HepG2 (cell line): Measurements from ENCODE around the gene CDT1. TPM values are rescaled to one million over a fixed set of nuclear protein-coding genes. Genes with fewer than 3 reads are reported as not detected.

Experiments
- DR1 ChIP-seq: sonication (generic); formaldehyde crosslinking; IDR thresholded peaks from 2 replicates; pipeline ENCODE4 v1.8.0; 2021; ENCODE audit warnings: mild to moderate bottlenecking, missing genetic modification reagents, inconsistent platforms
- HCFC1 ChIP-seq: fragments of 150-350 bp; IDR thresholded peaks from 2 replicates; pipeline ENCODE4 v1.6.1; 2014; ENCODE audit warnings: low read depth, low read length
- HOXA3 ChIP-seq: sonication (generic); formaldehyde crosslinking; IDR thresholded peaks from 2 replicates; pipeline ENCODE4 v1.5.0; 2020; ENCODE audit warnings: missing genetic modification reagents
- MIER2 ChIP-seq: IDR thresholded peaks from 2 replicates; pipeline ENCODE4 v1.6.1; 2016; ENCODE audit warnings: missing biosample characterization, missing genetic modification reagents
- SP2 ChIP-seq: sonication (generic); formaldehyde crosslinking; IDR thresholded peaks from 2 replicates; pipeline ENCODE4 v1.5.1; 2020; ENCODE audit warnings: mild to moderate bottlenecking, missing genetic modification reagents
- ZNF225 ChIP-seq: sonication (generic); formaldehyde crosslinking; IDR thresholded peaks from 2 replicates; pipeline ENCODE4 v1.4.0; 2020; ENCODE audit warnings: mild to moderate bottlenecking, missing genetic modification reagents
- polyA plus RNA-seq, 8 experiments: library from polyadenylated mRNA; depleted of rRNA in 3 of 8; stranded (reverse) in 7 of 8; unstranded in 1 of 8; fragments of >200 nt; fragmentation: Illumina TruSeq in 4 of 8; extraction: Trizol in 4 of 8; gene quantifications; 2 replicates each; pipeline versions ENCODE4 v1.2.1 to v1.2.3, GENCODE V29; 2011 to 2016; ENCODE audit warnings: low read depth in 4 of 8, missing spikeins in 1 of 8, mixed read lengths in 1 of 8; ENCODE audit not compliant: insufficient read depth in 1 of 8
- total RNA-seq, 5 experiments: library from RNA; depleted of rRNA; stranded (reverse); fragments of >200 nt; fragmentation: Illumina TruSeq; extraction: Trizol; gene quantifications; 2 replicates each; pipeline ENCODE4 v1.2.3, GENCODE V29; 2016; ENCODE audit warnings: low read depth in 1 of 5
- TF ChIP-seq, protein P1 (sequence below): sonication (generic); formaldehyde crosslinking; conservative IDR thresholded peaks from 2 replicates; pipeline ENCODE4 v1.5.0; 2020; ENCODE audit warnings: missing genetic modification reagents
- TF ChIP-seq, protein P2 (sequence below): sonication (generic); formaldehyde crosslinking; IDR thresholded peaks from 2 replicates; pipeline ENCODE4 v1.4.0; 2020; ENCODE audit warnings: missing genetic modification reagents
- TF ChIP-seq, protein P3 (sequence below): sonication (generic); formaldehyde crosslinking; IDR thresholded peaks from 2 replicates; pipeline ENCODE4 v1.4.0; 2020; ENCODE audit warnings: missing genetic modification reagents
- TF ChIP-seq, protein P4 (sequence below): sonication (generic); formaldehyde crosslinking; IDR thresholded peaks from 2 replicates; pipeline ENCODE4 v1.4.0; 2020; ENCODE audit warnings: missing genetic modification reagents

CDT1 gene
- total and polyA plus RNA-seq, 2 of the 13 experiments (the other 11 are each of a cell fraction or from before 2014, with no cell fraction given) = 23.1 to 23.8 TPM

DNA sequence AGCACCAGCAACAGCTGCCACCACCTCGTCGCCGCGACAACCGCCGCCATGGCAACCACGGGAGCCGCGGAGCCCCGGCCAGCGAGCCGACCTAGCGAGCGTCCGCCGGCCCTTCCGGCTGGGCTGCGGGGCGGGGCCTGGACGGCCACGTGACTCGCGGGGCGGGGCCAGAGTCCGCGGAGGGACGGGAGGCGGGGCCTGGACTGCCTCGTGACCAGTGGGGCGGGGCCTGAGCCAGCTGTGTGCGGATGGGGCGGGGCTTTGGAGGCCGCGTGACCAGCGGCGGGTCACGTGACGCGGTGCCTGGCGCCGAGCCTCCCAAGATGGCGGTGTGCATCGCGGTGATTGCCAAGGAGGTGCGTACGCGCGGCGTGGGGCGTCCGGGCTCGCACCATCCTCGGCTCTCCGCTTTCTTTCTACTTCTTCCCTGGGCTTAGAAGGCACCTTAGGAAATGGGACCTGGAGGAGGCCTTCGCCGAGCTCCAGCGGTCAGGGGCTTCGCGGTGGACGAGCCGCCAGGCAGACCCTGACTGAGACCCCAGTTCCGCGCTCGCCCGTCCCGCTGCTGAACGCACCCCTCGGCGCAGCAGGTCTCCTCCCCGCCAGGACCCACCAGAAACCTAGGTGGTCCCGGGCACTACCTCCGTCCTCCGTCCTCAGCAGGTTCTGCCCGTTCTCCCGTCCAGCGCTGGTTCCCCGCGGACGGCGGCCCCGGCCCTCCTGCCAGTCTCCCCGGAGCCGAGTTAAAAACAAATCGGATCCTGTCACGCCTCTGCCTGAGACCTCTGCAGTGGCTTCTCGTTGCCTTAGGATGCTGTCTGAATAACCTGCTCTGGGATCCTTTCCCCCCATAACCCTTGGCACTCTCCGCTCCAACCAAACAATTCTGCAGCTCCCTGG is 53.5 kb downstream of the CDT1 start, which contains the start of the genes GALNS and TRAPPC2L (continued):
- TF ChIP-seq, protein P1, sequence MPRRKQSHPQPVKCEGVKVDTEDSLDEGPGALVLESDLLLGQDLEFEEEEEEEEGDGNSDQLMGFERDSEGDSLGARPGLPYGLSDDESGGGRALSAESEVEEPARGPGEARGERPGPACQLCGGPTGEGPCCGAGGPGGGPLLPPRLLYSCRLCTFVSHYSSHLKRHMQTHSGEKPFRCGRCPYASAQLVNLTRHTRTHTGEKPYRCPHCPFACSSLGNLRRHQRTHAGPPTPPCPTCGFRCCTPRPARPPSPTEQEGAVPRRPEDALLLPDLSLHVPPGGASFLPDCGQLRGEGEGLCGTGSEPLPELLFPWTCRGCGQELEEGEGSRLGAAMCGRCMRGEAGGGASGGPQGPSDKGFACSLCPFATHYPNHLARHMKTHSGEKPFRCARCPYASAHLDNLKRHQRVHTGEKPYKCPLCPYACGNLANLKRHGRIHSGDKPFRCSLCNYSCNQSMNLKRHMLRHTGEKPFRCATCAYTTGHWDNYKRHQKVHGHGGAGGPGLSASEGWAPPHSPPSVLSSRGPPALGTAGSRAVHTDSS (CRISPR knock-in tag) = no peak
- TF ChIP-seq DR1 (CRISPR knock-in tag) = no peak; the same call in none of the 2 replicates
- no peak for TF ChIP-seq MIER2
- TF ChIP-seq, protein P2, sequence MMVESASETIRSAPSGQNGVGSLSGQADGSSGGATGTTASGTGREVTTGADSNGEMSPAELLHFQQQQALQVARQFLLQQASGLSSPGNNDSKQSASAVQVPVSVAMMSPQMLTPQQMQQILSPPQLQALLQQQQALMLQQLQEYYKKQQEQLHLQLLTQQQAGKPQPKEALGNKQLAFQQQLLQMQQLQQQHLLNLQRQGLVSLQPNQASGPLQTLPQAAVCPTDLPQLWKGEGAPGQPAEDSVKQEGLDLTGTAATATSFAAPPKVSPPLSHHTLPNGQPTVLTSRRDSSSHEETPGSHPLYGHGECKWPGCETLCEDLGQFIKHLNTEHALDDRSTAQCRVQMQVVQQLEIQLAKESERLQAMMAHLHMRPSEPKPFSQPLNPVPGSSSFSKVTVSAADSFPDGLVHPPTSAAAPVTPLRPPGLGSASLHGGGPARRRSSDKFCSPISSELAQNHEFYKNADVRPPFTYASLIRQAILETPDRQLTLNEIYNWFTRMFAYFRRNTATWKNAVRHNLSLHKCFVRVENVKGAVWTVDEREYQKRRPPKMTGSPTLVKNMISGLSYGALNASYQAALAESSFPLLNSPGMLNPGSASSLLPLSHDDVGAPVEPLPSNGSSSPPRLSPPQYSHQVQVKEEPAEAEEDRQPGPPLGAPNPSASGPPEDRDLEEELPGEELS (CRISPR knock-in tag) = no peak; the same call in 1 of the 2 replicates
- TF ChIP-seq, protein P3, sequence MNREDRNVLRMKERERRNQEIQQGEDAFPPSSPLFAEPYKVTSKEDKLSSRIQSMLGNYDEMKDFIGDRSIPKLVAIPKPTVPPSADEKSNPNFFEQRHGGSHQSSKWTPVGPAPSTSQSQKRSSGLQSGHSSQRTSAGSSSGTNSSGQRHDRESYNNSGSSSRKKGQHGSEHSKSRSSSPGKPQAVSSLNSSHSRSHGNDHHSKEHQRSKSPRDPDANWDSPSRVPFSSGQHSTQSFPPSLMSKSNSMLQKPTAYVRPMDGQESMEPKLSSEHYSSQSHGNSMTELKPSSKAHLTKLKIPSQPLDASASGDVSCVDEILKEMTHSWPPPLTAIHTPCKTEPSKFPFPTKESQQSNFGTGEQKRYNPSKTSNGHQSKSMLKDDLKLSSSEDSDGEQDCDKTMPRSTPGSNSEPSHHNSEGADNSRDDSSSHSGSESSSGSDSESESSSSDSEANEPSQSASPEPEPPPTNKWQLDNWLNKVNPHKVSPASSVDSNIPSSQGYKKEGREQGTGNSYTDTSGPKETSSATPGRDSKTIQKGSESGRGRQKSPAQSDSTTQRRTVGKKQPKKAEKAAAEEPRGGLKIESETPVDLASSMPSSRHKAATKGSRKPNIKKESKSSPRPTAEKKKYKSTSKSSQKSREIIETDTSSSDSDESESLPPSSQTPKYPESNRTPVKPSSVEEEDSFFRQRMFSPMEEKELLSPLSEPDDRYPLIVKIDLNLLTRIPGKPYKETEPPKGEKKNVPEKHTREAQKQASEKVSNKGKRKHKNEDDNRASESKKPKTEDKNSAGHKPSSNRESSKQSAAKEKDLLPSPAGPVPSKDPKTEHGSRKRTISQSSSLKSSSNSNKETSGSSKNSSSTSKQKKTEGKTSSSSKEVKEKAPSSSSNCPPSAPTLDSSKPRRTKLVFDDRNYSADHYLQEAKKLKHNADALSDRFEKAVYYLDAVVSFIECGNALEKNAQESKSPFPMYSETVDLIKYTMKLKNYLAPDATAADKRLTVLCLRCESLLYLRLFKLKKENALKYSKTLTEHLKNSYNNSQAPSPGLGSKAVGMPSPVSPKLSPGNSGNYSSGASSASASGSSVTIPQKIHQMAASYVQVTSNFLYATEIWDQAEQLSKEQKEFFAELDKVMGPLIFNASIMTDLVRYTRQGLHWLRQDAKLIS (CRISPR knock-in tag) = no peak
- TF ChIP-seq HOXA3 (CRISPR knock-in tag) = peak; percentile 95
- 0 out of 2 replicates have a peak, but pooled peaks have one; percentile 25 for TF ChIP-seq ZNF225 (CRISPR knock-in tag)
- TF ChIP-seq HCFC1 = peak; percentile 47; the same call in 1 of the 2 replicates
- TF ChIP-seq SP2 (CRISPR knock-in tag) = peak; percentile 63
- TF ChIP-seq, protein P4, sequence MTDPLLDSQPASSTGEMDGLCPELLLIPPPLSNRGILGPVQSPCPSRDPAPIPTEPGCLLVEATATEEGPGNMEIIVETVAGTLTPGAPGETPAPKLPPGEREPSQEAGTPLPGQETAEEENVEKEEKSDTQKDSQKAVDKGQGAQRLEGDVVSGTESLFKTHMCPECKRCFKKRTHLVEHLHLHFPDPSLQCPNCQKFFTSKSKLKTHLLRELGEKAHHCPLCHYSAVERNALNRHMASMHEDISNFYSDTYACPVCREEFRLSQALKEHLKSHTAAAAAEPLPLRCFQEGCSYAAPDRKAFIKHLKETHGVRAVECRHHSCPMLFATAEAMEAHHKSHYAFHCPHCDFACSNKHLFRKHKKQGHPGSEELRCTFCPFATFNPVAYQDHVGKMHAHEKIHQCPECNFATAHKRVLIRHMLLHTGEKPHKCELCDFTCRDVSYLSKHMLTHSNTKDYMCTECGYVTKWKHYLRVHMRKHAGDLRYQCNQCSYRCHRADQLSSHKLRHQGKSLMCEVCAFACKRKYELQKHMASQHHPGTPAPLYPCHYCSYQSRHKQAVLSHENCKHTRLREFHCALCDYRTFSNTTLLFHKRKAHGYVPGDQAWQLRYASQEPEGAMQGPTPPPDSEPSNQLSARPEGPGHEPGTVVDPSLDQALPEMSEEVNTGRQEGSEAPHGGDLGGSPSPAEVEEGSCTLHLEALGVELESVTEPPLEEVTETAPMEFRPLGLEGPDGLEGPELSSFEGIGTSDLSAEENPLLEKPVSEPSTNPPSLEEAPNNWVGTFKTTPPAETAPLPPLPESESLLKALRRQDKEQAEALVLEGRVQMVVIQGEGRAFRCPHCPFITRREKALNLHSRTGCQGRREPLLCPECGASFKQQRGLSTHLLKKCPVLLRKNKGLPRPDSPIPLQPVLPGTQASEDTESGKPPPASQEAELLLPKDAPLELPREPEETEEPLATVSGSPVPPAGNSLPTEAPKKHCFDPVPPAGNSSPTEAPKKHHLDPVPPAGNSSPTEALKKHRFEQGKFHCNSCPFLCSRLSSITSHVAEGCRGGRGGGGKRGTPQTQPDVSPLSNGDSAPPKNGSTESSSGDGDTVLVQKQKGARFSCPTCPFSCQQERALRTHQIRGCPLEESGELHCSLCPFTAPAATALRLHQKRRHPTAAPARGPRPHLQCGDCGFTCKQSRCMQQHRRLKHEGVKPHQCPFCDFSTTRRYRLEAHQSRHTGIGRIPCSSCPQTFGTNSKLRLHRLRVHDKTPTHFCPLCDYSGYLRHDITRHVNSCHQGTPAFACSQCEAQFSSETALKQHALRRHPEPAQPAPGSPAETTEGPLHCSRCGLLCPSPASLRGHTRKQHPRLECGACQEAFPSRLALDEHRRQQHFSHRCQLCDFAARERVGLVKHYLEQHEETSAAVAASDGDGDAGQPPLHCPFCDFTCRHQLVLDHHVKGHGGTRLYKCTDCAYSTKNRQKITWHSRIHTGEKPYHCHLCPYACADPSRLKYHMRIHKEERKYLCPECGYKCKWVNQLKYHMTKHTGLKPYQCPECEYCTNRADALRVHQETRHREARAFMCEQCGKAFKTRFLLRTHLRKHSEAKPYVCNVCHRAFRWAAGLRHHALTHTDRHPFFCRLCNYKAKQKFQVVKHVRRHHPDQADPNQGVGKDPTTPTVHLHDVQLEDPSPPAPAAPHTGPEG (CRISPR knock-in tag) = no peak; the same call in 1 of the 2 replicates
